Measurements from ENCODE around the gene EXOC3.
A peak's percentile ranks its signal among the peaks of the same experiment; 100 is the strongest.
"Not testable (repeated sequence)": the region's sequence is repeated elsewhere in the genome, so short reads cannot be mapped to it uniquely, and the experiment has no call there.

The EXOC3 gene

GRCh38 chr5:442335-443238 is at the start of gene EXOC3:
EXOC3 (plus strand) TSS chr5:443176; CDS start chr5:446206, 3,030 bp downstream.
- peak within 1 kb of the TSS; percentile 76 for H3K27ac ChIP-seq
- no peak for TF ChIP-seq CTCF (conservative IDR thresholded peaks at IDR 0.05)
- 0 out of 2 replicates have a peak, but pooled peaks have one; percentile 13 for TF ChIP-seq ZFX (IDR thresholded peaks at IDR 0.05)

- TF ChIP-seq ZFX (IDR thresholded peaks at IDR 0.05): no peak
- TF ChIP-seq CTCF (conservative IDR thresholded peaks at IDR 0.05): no peak
- H3K27ac ChIP-seq: no peak overlapping the region
These were observed 49.1 kb upstream of the EXOC3 start for GRCh38 chr5:393846-394275.

GRCh38 chr5:394671-395155 is 48.3 kb upstream of the EXOC3 start:
- TF ChIP-seq CTCF (conservative IDR thresholded peaks at IDR 0.05) (no peak), ZFX (IDR thresholded peaks at IDR 0.05) (no peak)
- no peak overlapping the region for H3K27ac ChIP-seq

- TF ChIP-seq ZFX (IDR thresholded peaks at IDR 0.05) (no peak), CTCF (conservative IDR thresholded peaks at IDR 0.05) (no peak)
- no peak overlapping the region for H3K27ac ChIP-seq
These were observed 47.6 kb upstream of the EXOC3 start for GRCh38 chr5:395156-395920.

- TF ChIP-seq ZFX (IDR thresholded peaks at IDR 0.05): no peak
- no peak for TF ChIP-seq CTCF (conservative IDR thresholded peaks at IDR 0.05)
- H3K27ac ChIP-seq: no peak overlapping the region
These were observed 47.0 kb upstream of the EXOC3 start for GRCh38 chr5:395921-396530.

GRCh38 chr5:396531-396961 is 46.4 kb upstream of the EXOC3 start:
- TF ChIP-seq ZFX (IDR thresholded peaks at IDR 0.05) (no peak), CTCF (conservative IDR thresholded peaks at IDR 0.05) (no peak)
- no peak overlapping the region for H3K27ac ChIP-seq

GRCh38 chr5:398141-398474 is 44.9 kb upstream of the EXOC3 start:
- H3K27ac ChIP-seq: not testable (repeated sequence)
